HG02642 (cell line): ENCODE measurements around the gene PSMG2.
"Not testable (repeated sequence)": the region's sequence is repeated elsewhere in the genome, so short reads cannot be mapped to it uniquely, and the experiment has no call there.

Experiments used
- ATAC-seq: cut with Tn5 transposase; IDR thresholded peaks from one replicate; pipeline ENCODE4 v1.9.1; 2021; ENCODE audit warnings: mild to moderate bottlenecking; ENCODE audit not compliant: unreplicated experiment, poor library complexity

PSMG2 gene

GRCh38 chr18:12721495-12722275, 18.8 kb downstream of the PSMG2 start:
- ATAC-seq, result no peak

GRCh38 chr18:12722731-12723130, 19.9 kb downstream of the PSMG2 start:
- ATAC-seq, result no peak

- ATAC-seq, result no peak
These were observed 23.5 kb downstream of the PSMG2 start for GRCh38 chr18:12726331-12726730.

- ATAC-seq, result peak; percentile 52
These were observed 24.1 kb downstream of the PSMG2 start for GRCh38 chr18:12726774-12727550.

GRCh38 chr18:12737243-12737902, 34.5 kb downstream of the PSMG2 start:
- no peak for ATAC-seq

- ATAC-seq, result no peak
These were observed 38.5 kb downstream of the PSMG2 start for GRCh38 chr18:12741351-12741750.

GRCh38 chr18:12742453-12742852, 39.6 kb downstream of the PSMG2 start:
- ATAC-seq, result no peak

- ATAC-seq, result no peak
These were observed 41.3 kb downstream of the PSMG2 start for GRCh38 chr18:12744103-12744502.

- ATAC-seq, result no peak
These were observed 42.4 kb downstream of the PSMG2 start for GRCh38 chr18:12745095-12745795.

- no peak for ATAC-seq
These were observed 44.9 kb downstream of the PSMG2 start for GRCh38 chr18:12747530-12748315.

- ATAC-seq, result no peak
These were observed 45.8 kb downstream of the PSMG2 start for GRCh38 chr18:12748671-12749070.

GRCh38 chr18:12749121-12749520, 46.3 kb downstream of the PSMG2 start:
- no peak for ATAC-seq

- ATAC-seq, result peak; percentile 75
These were observed 47.4 kb downstream of the PSMG2 start for GRCh38 chr18:12750076-12750714.

- no peak for ATAC-seq
These were observed 48.1 kb downstream of the PSMG2 start for GRCh38 chr18:12750715-12751502.

- ATAC-seq, result no peak
These were observed 48.7 kb downstream of the PSMG2 start for GRCh38 chr18:12751503-12751884.

- ATAC-seq, result no peak
These were observed 49.0 kb downstream of the PSMG2 start for GRCh38 chr18:12751891-12752290.

- no peak for ATAC-seq
These were observed 51.7 kb downstream of the PSMG2 start for GRCh38 chr18:12754511-12754910.

GRCh38 chr18:12755606-12756005, 52.8 kb downstream of the PSMG2 start:
- ATAC-seq, result not testable (repeated sequence)
